ENCODE measurements around the gene YIF1A. TPM values are rescaled to one million over a fixed set of nuclear protein-coding genes. Genes with fewer than 3 reads are reported as not detected.

Gene YIF1A
- polyA plus RNA-seq, 2 of the 4 experiments (the other 2 are of a cell fraction), result 79.7 to 99.7 TPM

GRCh38 chr11:66335531-66336233, 46.7 kb upstream of the YIF1A start (continued):
- TF ChIP-seq, protein P1, sequence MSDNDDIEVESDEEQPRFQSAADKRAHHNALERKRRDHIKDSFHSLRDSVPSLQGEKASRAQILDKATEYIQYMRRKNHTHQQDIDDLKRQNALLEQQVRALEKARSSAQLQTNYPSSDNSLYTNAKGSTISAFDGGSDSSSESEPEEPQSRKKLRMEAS (IDR thresholded peaks at IDR 0.05), result peak; percentile 74
- TF ChIP-seq, protein P2, sequence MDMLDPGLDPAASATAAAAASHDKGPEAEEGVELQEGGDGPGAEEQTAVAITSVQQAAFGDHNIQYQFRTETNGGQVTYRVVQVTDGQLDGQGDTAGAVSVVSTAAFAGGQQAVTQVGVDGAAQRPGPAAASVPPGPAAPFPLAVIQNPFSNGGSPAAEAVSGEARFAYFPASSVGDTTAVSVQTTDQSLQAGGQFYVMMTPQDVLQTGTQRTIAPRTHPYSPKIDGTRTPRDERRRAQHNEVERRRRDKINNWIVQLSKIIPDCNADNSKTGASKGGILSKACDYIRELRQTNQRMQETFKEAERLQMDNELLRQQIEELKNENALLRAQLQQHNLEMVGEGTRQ (IDR thresholded peaks at IDR 0.05), result no peak
- TF ChIP-seq EP300 (IDR thresholded peaks at IDR 0.05) (no peak), KDM1A (IDR thresholded peaks at IDR 0.05; ENCODE audit: low read depth) (no peak), ESRRA (IDR thresholded peaks at IDR 0.05; ENCODE audit: borderline replicate concordance, low read length) (no peak), CBX2 (IDR thresholded peaks at IDR 0.05; ENCODE audit: borderline replicate concordance, low read depth) (no peak), RARB (CRISPR knock-in tag; IDR thresholded peaks at IDR 0.05) (no peak), SREBF2 (IDR thresholded peaks at IDR 0.05) (no peak), FOSL2 (IDR thresholded peaks at IDR 0.05) (no peak), FOSL2 (CRISPR knock-in tag; IDR thresholded peaks at IDR 0.05) (0 out of 2 replicates have a peak, but pooled peaks have one; percentile 2), BHLHE40 (IDR thresholded peaks at IDR 0.05; ENCODE audit: low read depth, low read length) (no peak), CBX8 (IDR thresholded peaks at IDR 0.05) (no peak), JUN (IDR thresholded peaks at IDR 0.05) (no peak), TFCP2L1 (CRISPR knock-in tag; IDR thresholded peaks at IDR 0.05) (no peak; the same call in 1 of the 2 replicates), CTCF (IDR thresholded peaks at IDR 0.05) (no peak), HOXA7 (CRISPR knock-in tag; IDR thresholded peaks at IDR 0.05) (no peak), JUNB (IDR thresholded peaks at IDR 0.05) (no peak), POLR2A (IDR thresholded peaks at IDR 0.05; ENCODE audit: low read length) (no peak; the same call in 1 of the 2 replicates), MYC (IDR thresholded peaks at IDR 0.05; ENCODE audit: borderline replicate concordance, low read length) (no peak), CHD4 (IDR thresholded peaks at IDR 0.05; ENCODE audit: borderline replicate concordance) (no peak), NR3C1 (IDR thresholded peaks at IDR 0.05) (no peak), RFX5 (IDR thresholded peaks at IDR 0.05) (no peak), E2F6 (IDR thresholded peaks at IDR 0.05; ENCODE audit: borderline replicate concordance, low read depth) (peak; percentile 74; the same call in 1 of the 2 replicates)
- TF ChIP-seq, protein P3, sequence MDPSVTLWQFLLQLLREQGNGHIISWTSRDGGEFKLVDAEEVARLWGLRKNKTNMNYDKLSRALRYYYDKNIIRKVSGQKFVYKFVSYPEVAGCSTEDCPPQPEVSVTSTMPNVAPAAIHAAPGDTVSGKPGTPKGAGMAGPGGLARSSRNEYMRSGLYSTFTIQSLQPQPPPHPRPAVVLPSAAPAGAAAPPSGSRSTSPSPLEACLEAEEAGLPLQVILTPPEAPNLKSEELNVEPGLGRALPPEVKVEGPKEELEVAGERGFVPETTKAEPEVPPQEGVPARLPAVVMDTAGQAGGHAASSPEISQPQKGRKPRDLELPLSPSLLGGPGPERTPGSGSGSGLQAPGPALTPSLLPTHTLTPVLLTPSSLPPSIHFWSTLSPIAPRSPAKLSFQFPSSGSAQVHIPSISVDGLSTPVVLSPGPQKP (IDR thresholded peaks at IDR 0.05; ENCODE audit: low read depth, low read length), result no peak
